ENCODE measurements around the gene FOXF2. TPM values are rescaled to one million over a fixed set of nuclear protein-coding genes. Genes with fewer than 3 reads are reported as not detected.

The FOXF2 gene
- total and polyA plus RNA-seq, 2 of the 13 experiments (the other 11 are each of a cell fraction or from before 2014, with no cell fraction given): not detected

DNA sequence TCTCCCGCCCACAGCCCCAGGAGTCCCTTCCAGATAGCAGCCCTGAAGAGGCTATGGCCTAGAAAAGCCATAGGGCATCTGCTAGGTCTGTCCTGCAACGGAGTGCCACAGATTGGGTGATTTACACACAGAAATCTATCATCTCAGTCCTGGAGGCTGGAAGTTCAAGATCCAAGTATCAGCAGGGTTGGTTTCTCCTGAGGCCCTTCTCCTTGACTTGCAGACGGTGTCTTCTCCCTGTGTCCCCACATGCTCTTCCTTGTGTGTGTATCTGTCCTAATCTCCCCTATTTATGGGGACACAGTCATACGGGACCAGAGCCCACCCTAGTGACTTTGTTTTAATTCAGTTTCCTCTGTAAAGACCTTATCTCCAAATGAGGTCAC is 15.3 kb downstream of the FOXF2 start:
- 21% methylated on average over 3 of the region's 4 CpGs for WGBS (ENCODE audit: low lambda C conversion rate)
- intact Hi-C loops (cut with micrococcal nuclease; ENCODE audit: unreplicated experiment): no loop called here
- Histone ChIP-seq H3K27ac (ENCODE audit: extremely low read length, insufficient read depth, low read length) (no peak overlapping the region), H3K9me3 (ENCODE audit: low read length) (no peaks in the 10 kb centered on the region), H3K79me2 (ENCODE audit: insufficient read depth, low read length) (no peaks in the 10 kb centered on the region), H3K36me3 (replicated peaks in 1 of 2; ENCODE audit: control insufficient read depth in 1 of 2, insufficient read depth in 2 of 2, low read length in 2 of 2) (no peaks in the 10 kb centered on the region), H3K9ac (ENCODE audit: insufficient read depth, low read depth, low read length) (no peak overlapping the region), H3K4me1 (ENCODE audit: insufficient read depth, low read length) (no peaks in the 10 kb centered on the region), H3K27me3 (ENCODE audit: control insufficient read depth in 1 of 2, insufficient read depth in 2 of 2, low read length in 2 of 2) (peaks cover 18 to 96% of the 10 kb centered on the region in 2 experiments; a peak in 4 of 5 replicates), H3K4me2 (ENCODE audit: low read depth, low read length) (no peak overlapping the region), H4K20me1 (ENCODE audit: insufficient read depth, low read length) (no peaks in the 10 kb centered on the region), H3K4me3 (replicated peaks in 1 of 3; ENCODE audit: insufficient read depth in 1 of 3, low read depth in 2 of 3, low read length in 3 of 3) (no peak overlapping the region), H2AFZ (ENCODE audit: low read length) (no peak overlapping the region)
- no peak for TF ChIP-seq ARHGAP35 (CRISPR knock-in tag; IDR thresholded peaks at IDR 0.05; ENCODE audit: borderline replicate concordance)
- no peak for TF ChIP-seq GPN1 (CRISPR knock-in tag; IDR thresholded peaks at IDR 0.05; ENCODE audit: borderline replicate concordance)
- no peak for TF ChIP-seq NFE2 (CRISPR knock-in tag; IDR thresholded peaks at IDR 0.05)
- no peak for TF ChIP-seq YY1 (IDR thresholded peaks at IDR 0.05; ENCODE audit: insufficient read depth, insufficient replicate concordance, low read depth, low read length)
- no peak for TF ChIP-seq RFXANK (CRISPR knock-in tag; IDR thresholded peaks at IDR 0.05)
- TF ChIP-seq NAIF1 (CRISPR knock-in tag; IDR thresholded peaks at IDR 0.05; ENCODE audit: borderline replicate concordance): no peak
- no peak for TF ChIP-seq ZMAT3 (CRISPR knock-in tag; conservative IDR thresholded peaks at IDR 0.05)
- TF ChIP-seq POLR2AphosphoS5 (IDR thresholded peaks at IDR 0.05; ENCODE audit: low read depth, low read length): no peak
- TF ChIP-seq, protein P1, sequence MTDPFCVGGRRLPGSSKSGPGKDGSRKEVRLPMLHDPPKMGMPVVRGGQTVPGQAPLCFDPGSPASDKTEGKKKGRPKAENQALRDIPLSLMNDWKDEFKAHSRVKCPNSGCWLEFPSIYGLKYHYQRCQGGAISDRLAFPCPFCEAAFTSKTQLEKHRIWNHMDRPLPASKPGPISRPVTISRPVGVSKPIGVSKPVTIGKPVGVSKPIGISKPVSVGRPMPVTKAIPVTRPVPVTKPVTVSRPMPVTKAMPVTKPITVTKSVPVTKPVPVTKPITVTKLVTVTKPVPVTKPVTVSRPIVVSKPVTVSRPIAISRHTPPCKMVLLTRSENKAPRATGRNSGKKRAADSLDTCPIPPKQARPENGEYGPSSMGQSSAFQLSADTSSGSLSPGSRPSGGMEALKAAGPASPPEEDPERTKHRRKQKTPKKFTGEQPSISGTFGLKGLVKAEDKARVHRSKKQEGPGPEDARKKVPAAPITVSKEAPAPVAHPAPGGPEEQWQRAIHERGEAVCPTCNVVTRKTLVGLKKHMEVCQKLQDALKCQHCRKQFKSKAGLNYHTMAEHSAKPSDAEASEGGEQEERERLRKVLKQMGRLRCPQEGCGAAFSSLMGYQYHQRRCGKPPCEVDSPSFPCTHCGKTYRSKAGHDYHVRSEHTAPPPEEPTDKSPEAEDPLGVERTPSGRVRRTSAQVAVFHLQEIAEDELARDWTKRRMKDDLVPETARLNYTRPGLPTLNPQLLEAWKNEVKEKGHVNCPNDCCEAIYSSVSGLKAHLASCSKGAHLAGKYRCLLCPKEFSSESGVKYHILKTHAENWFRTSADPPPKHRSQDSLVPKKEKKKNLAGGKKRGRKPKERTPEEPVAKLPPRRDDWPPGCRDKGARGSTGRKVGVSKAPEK (CRISPR knock-in tag; IDR thresholded peaks at IDR 0.05; ENCODE audit: borderline replicate concordance): no peak
- TF ChIP-seq MAZ (IDR thresholded peaks at IDR 0.05; ENCODE audit: borderline replicate concordance, low read depth, low read length): no peak
- no peak for TF ChIP-seq MAZ (CRISPR knock-in tag; IDR thresholded peaks at IDR 0.05; ENCODE audit: low read depth)
- no peak for TF ChIP-seq ZEB1 (IDR thresholded peaks at IDR 0.05; ENCODE audit: insufficient replicate concordance, low read depth)
- TF ChIP-seq, protein P2, sequence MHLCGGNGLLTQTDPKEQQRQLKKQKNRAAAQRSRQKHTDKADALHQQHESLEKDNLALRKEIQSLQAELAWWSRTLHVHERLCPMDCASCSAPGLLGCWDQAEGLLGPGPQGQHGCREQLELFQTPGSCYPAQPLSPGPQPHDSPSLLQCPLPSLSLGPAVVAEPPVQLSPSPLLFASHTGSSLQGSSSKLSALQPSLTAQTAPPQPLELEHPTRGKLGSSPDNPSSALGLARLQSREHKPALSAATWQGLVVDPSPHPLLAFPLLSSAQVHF (CRISPR knock-in tag; IDR thresholded peaks at IDR 0.05): no peak
- no peak for TF ChIP-seq MAF1 (CRISPR knock-in tag; IDR thresholded peaks at IDR 0.05; ENCODE audit: borderline replicate concordance)
- TF ChIP-seq FLYWCH1 (CRISPR knock-in tag; IDR thresholded peaks at IDR 0.05): no peak
- TF ChIP-seq, protein P3, sequence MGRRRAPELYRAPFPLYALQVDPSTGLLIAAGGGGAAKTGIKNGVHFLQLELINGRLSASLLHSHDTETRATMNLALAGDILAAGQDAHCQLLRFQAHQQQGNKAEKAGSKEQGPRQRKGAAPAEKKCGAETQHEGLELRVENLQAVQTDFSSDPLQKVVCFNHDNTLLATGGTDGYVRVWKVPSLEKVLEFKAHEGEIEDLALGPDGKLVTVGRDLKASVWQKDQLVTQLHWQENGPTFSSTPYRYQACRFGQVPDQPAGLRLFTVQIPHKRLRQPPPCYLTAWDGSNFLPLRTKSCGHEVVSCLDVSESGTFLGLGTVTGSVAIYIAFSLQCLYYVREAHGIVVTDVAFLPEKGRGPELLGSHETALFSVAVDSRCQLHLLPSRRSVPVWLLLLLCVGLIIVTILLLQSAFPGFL (CRISPR knock-in tag; IDR thresholded peaks at IDR 0.05): no peak
- TF ChIP-seq ZNF530 (CRISPR knock-in tag; IDR thresholded peaks at IDR 0.05; ENCODE audit: low read depth): no peak
- no peak for TF ChIP-seq XRCC5 (optimal IDR thresholded peaks at IDR 0.05; ENCODE audit: low read length)
- ATAC-seq (no peak), DNase-seq (ENCODE audit: low spot score) (no peak), FAIRE-seq (no peak)
- ChIA-PET CTCF (ENCODE audit: low intra/inter-chr PET ratio, low total read pairs) (no interaction called here), POLR2A (no interaction called here)
- no TSS peak for BruUV-seq (replicated peaks)
- in situ Hi-C loops (cut with HindIII; ENCODE audit: extremely low pct_ligation_motif_present, low pct_unique_long_range_greater_than_20kb): no loop called here

All from HepG2 (cell line).